RCC 7860 (cell line): ENCODE results near the gene CUX1.
"Not testable (repeated sequence)": the region's sequence is repeated elsewhere in the genome, so short reads cannot be mapped to it uniquely, and the experiment has no call there.

Experiments used
- DNase-seq: peaks from one replicate; pipeline ENCODE4 v3.0.0-alpha.2; 2015; ENCODE audit warnings: low spot score
- FAIRE-seq: peaks from 2 replicates; lab custom pipeline; 2012; peaks lifted over from hg19 to GRCh38; lab: Jason Lieb, UNC

The CUX1 gene

DNA sequence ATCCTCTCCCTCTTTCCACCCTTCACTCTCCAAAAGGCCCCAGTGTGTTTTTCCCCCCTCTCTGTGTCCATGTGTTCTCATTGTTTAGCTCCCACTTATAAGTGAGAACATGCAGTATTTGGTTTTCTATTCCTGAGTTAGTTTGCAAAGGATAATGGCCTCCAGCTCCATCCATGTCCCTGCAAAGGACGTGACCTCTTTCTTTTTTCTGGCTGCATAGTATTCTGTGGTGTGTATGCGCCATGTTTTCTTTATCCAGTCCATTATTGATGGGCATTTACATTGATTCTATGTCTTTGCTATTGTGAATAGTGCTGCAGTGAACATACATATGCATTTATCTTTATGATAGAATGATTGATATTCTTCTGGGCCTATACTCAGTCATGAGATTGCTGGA is 31.9 kb downstream of the CUX1 start:
- DNase-seq, FAIRE-seq: not testable (repeated sequence)

GRCh38 chr7:101852364-101852763 is 34.9 kb downstream of the CUX1 start:
- not testable (repeated sequence) for DNase-seq, FAIRE-seq

GRCh38 chr7:101853684-101854083 is 36.3 kb downstream of the CUX1 start:
- DNase-seq (no peak), FAIRE-seq (no peak)

DNA sequence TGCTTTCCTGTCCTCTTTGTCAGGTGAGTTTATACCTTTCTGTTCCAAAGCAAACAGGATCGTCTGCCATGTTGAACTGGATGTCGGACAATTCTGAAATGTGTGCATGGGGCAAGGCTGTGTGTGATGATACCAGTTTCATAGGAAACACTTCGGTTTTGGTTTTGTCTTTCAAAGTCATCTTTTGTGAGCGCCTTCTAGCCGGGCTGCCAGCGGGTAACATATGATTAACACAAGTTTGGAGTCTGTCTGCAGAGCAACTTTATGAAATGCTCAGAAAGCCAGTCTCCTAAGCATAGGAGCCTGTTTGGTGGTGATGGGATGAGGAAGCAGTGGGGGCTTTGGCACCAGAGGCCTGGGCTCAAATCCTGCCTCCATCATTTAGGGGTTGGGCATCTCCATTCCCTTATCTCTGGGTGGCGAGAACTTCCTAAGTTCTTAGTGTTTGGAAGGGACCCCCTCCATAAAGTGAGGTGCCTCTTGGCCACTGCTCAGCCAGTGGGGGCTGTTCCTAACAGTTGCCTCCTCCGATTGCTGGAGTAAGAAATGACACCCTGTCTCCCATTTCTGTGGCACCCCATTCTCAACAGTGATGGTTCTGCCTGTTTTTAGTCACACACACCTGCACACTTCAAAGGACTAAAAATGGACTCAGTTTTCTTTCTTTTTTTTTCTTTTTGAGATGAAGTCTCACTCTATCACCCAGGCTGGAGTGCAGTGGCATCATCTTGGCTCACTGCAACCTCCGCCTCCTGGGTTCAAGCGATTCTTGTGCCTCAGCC is 36.8 kb downstream of the CUX1 start:
- DNase-seq (no peak), FAIRE-seq (no peak)

DNA sequence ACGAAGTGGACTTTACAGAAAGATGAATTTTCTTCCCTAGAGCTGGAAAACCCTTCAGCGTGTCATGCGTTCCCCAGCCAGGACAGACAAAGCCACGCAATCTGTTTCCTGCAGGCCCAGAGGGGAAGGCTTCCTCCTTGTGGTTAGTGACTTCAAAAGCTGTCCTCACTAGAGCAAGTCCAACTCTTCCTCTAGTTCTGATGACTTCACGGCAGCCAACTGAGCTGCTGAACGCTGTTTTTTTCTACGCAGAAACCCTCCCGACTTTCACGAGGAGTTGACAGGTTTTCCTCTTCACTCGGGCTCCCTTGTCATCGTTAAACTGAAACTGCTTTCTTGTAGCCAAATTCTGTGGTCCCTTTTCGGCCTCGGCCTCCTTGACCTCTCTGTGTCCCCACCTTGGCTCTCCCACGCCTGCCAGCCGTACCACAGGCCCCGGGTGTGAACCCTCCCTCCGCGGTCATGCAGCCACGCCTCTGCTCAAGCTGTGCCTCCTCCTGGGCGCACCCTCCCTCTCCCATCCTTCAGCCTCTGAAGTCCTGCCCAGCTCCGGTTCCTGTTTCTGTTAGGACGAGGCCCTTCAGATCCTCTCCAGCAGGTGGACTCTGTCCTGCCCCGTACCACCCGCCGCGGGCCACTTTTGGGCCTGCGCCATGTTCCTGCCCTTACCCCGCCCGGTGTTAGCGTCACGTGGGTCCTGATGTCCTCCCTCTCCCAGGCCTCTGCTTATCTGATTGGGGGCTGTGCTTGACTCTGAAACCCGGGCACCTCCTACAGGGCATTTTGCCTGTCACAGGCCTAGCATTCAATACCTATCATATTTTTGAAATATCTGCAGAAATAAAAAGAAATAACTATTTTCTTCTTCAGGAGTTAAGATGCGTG is 39.3 kb downstream of the CUX1 start:
- peak; percentile 93 for FAIRE-seq
- peak; percentile 97 for DNase-seq

- FAIRE-seq = no peak
Measured at GRCh38 chr7:101857358-101857811, 40.0 kb downstream of the CUX1 start.

DNA sequence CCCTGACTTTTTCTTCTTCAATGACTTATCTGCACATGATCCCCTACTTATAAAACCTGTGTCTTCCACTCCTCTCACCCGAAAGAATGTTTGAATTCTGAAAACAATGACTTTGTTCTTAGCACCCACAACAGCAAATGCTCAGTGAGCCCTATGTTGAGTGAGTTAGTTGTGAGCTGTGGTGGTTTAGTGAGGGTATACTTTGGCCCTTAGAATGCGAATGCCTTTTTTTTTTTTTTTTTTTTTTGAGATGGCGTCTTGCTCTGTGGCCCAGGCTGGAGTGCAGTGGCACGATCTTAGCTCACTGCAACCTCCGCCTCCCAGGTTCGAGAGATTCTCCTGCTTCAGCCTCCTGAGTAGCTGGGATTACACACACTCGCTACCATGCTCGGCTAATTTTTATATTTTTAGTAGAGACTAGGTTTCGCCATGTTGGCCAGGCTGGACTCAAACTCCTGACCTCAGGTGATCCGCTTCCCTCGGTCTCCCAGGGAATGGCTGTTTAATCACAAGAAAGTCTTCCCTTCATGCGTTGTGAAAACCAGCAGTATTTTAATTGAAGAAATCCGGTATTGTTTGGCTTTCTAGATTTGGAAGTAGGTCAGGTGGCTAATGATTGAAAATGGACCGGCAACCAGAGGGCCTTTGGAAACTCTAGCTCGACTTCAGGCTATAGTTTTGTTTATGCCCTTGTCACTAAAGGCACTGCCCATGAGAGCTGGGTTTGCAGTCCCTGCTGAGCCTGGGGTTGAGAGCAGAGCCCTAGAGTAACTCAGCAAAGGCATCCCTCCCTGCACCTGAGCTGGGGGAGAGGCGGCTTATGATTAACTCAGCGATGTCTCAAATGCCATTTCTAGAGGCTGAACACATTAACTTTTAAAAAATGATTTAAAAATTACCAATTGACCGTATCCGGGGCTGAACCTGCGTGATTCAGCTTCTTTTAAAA is 41.3 kb downstream of the CUX1 start:
- FAIRE-seq = peak; percentile 81

More at GRCh38 chr7:101857358-101857811, 40.0 kb downstream of the CUX1 start:
- DNase-seq = no peak

DNA sequence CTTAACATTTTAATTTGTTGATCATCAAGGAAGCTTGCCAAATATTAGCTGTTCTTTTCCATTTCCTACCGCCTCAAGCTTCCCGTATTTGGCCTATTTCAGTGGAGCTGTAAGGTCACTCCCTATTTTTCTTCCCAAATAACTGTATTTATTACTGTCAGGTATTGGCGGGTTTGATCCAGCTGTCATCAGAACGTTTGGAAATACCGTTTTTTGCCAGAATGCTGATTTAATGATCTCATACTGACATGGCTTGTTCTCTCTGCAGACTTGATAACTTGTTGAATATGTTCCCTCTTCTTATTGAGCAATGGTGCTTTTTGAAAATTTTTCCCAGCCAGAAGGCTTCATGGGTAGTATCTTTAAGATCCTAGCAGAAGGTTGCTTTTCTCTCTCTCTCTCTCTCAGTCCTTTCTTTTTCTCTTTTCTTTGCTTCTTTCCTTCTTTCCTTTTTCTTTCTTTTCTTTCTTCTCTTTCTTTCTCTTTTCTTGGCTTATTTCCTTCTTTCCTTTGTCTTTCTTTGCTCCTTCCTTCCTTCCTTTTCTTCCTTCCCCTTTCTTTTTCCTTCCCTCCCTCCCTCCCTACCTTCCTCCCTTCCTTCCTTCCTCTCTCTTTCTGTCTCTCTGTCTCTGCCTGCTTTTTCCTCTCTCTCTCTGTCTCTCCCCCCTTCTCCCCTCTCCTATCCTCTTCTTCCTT is 42.1 kb downstream of the CUX1 start:
- FAIRE-seq = no peak
- no peak for DNase-seq

More for the DNA sequence above, 41.3 kb downstream of the CUX1 start:
- peak; percentile 34 for DNase-seq

DNA sequence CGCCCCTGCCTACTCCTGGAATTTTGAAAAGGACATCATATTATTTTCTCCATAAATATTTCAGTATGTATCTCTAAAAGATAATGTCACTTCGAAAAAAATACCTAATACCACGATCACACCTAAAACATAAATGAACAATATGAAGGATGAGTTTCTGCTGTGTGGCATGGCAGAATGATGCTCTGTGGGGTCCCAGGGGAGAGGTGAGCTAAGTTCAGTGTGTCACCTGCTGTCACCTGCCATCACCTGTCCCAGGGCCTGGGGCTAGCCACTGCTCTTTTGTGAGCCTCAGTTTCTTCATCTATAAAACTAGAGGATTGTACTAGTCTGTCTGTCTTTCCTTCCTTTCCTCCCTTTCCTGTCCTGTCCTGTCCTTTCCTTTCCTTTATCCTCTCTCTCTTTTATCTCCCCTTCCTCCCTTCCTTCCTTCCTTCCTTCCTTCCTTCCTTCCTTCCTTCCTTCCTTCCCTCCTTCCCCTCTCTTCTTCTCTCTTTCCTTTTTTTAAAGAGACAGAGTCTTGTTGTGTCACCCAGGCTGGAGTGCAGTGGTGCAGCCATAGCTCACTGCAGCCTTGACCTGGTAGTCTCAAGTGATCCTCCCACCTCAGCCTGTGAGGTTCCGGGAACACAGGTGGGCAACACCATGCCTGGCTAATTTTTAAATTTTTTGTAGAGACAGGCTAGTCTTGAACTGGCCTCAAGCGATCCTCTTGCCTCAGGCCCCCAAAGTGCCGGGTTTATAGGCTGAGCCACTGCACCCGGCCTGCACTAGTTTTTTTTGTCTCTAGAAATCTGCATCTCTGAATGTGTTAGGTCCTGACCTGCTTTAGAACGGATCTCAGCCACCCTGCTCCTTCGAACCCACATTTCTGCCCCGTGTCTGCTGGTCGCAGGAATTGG is 43.1 kb downstream of the CUX1 start:
- no peak for DNase-seq
- FAIRE-seq = no peak

DNA sequence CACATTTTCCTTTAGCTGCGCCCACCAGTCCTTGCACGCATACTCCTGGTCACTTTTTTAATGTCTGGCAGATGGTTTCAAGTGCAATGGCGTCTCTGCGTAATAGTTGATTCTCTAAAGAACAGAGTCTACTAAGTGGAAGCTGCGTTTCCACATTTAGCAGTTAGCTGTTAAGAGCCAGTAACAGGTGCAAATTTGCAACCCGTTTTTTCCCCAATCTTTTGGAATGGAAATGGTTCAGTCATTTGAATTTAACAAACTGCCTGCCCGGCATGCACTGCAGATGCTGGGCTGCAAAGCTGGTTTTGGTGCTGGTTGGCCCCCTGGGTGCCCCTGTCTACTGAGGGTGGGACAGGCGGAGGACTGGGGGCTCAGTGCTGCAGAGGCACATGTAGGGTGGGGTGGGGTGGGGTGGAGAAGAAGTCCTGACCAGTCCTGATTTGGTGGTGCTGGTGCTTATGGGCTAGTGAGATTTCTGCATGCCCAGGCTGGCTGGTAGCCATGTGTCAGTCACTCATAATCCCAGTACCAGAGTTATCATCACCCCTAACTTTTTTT is 43.9 kb downstream of the CUX1 start:
- FAIRE-seq = no peak
- DNase-seq = no peak

DNA sequence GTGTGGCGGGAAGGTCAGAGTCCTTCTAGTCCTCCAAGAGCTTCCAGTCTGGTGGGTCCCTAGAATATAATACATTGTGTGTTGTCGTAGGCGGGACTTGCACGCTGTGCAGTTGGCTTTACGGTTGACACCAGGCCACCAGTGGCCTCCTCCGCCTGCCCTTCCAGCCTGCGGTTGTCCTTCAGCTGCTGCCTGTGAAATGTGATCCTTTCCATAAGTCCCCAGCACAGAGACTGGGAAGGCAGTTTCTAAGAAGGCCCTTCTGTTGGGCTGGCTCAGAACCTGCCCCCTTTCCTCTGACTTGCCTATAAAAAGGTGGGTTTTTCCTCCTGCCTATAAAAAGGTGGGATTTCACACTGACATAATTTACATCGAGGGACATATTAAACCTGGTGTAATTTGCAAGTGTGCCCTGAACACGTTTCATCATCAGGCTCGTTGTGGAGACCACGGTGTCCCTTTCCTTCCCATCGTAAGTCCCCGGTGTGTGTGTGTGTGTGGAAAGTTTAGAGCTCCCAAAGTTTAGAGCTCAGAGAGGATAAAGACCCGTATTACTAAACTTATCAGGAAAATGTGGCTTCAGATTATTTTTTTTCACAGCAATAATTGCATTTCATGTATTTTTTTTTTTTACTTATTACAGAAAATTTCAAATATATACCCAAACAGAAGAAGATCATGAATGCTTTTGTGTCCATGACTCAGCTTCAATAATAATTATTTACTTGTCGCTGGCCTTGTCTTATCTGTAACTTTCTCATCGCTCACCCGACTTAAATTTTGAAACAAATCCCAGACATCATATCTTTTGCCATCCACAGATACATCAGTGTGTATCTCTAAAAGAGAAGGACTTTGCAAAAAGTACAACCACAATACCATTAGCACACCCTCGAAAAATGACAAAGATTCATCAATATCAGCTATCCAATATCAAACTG is 45.1 kb downstream of the CUX1 start:
- no peak for DNase-seq

DNA sequence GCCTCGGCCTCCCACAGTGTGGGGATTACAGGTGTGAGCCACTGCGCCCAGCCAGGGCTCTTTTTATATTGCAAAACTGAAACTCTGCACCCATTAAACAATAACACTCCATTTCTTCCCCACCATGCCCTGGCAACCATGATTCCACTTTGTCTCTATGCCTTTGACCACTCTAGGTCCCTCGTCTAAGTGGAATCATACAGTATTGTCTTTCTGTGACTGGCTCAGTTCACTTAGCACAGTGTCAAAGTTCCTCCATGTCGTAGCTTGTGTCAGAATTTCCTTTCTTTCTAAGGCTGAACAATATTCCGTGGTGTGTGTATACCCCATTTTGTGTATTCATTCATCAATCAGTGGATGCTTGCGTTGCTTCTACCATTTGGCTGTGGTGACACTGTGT is 46.2 kb downstream of the CUX1 start:
- no peak for FAIRE-seq

More for the DNA sequence above, 45.1 kb downstream of the CUX1 start:
- peak; percentile 8 for FAIRE-seq

DNA sequence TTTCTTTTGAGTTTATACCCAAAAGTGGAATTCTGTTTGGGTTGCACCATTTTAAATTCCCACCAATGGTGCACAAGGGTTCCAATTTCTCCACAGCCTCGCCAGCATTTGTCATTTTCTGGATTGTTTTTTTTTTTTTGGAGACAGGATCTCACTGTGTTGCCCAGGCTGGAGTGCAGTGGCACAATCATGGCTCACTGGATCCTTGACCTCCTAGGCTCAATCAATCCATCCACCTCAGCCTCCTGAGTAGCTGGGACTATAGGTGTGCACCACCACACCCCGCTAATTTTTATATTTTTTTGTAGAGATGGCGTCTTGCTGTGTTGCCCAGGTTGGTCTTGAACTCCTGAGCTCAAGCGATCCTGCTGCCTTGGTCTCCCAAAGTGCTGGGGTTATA is 46.6 kb downstream of the CUX1 start:
- DNase-seq = no peak
- FAIRE-seq = no peak

More for the DNA sequence above, 46.2 kb downstream of the CUX1 start:
- no peak for DNase-seq

- FAIRE-seq (no peak), DNase-seq (no peak)
Measured at GRCh38 chr7:101865031-101865430, 47.6 kb downstream of the CUX1 start.

DNA sequence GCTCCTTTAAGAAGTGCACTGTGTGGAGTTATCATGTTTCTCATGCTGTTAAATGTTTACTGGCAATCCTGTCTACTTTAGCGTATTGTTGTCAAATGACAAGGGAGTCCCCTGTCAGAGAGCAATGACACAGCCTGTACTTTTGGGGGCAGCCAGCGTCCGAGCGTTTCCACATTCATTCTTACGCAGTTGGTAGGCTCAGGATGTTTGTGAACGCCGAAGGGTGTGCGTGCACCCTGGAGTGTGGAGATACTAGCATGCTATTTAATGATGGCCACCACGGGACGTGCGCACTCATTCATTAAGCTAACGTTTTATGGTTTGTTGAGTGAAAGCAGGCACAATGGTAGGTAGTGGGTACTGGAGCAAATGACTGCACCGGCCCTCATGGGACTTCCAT is 48.0 kb downstream of the CUX1 start:
- DNase-seq (no peak), FAIRE-seq (no peak)

DNA sequence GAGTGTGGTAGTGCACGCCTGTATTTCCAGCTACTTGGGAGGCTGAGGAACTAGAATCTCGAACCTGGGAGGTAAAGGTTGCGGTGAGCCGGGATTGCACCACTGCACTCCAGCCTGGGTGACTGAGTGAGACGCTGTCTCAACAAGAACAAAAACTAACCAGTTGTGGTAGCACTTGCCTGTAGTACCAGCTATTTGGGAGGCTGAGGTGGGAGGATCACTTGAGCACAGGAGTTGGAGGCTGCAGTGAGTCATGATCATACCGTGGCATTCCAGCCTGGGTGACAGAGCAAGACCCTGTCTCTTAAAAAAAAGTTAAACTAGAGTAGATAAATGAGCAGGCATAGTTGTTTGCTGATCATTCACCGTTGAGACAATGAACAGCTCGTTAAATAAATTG is 48.9 kb downstream of the CUX1 start:
- DNase-seq (no peak), FAIRE-seq (no peak)

GRCh38 chr7:101867265-101867664 is 49.8 kb downstream of the CUX1 start:
- DNase-seq = no peak
- no peak for FAIRE-seq
